ENCODE results near the gene CTTN. TPM values are rescaled to one million over a fixed set of nuclear protein-coding genes. Genes with fewer than 3 reads are reported as not detected.

The CTTN gene
- total and polyA plus RNA-seq, 2 experiments from 2014 or later, result 249 to 268 TPM

DNA sequence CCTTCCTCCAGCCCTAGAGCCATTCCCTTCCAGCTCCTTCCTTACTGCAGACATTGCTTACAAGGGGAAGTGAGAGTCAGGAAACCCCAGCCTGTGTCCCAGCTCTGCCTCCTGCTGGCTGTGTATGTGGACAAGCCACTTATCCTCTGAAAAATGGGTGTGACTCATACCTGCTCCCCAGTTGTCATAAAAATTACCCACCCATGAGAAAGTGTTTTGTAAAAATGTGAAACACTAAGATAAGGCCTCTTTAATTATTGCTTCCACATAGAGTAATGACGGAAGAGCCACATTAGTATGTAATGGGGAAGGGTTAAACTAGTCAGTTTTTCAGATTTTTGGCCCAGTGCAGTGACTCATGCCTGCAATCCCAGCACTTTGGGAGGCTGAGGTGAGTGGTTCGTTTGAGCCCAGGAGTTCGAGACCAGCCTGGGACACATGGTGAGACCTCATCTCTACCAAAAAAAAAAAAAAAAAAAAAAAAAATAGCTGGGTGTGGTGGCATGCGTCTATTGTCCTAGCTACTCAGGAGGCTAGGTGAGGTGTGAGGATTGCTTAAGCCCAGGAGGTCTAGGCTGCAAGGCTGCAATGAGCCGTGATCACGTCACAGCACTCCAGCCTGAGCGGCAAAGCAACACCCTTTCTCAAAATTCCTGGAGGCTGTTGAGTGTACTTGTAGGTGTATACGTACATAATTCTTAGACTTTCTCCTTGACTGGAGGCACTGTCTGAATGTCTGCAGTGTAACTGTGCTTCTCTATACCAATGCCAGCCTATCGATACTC lies 84.9 kb downstream of the CTTN start:
- Histone ChIP-seq H3K79me2 (ENCODE audit: insufficient read depth) (no peaks in the 10 kb centered on the region), H3K4me3 (no peak overlapping the region), H3K27ac (no peak overlapping the region), H3K4me2 (ENCODE audit: unreplicated experiment) (no peak overlapping the region), H4K20me1 (ENCODE audit: insufficient read depth) (no peaks in the 10 kb centered on the region), H3K9me2 (ENCODE audit: insufficient read depth) (no peaks in the 10 kb centered on the region), H3K9ac (no peak overlapping the region), H3F3A (ENCODE audit: insufficient read depth) (no peaks in the 10 kb centered on the region), H3K36me3 (ENCODE audit: low read depth) (no peaks in the 10 kb centered on the region), H3K4me1 (ENCODE audit: insufficient read depth) (no peaks in the 10 kb centered on the region), H3K27me3 (replicated peaks; ENCODE audit: insufficient read depth) (no peaks in the 10 kb centered on the region; the same call in 1 of the 2 replicates), H2AFZ (no peak overlapping the region), H3K9me3 (ENCODE audit: low read depth) (no peaks in the 10 kb centered on the region)
- 72 to 73% methylated on average over 9 of the region's 9 CpGs for WGBS, 2 experiments (ENCODE audit: low coverage in 1 of 2, low lambda C conversion rate in 2 of 2, missing lambda C conversion rate in 2 of 2)
- no peak for TF ChIP-seq EZH2phosphoT487 (IDR thresholded peaks at IDR 0.05; ENCODE audit: insufficient read depth, low read depth)
- no peak for TF ChIP-seq EZH2 (IDR thresholded peaks at IDR 0.05; ENCODE audit: insufficient read depth, poor library complexity, severe bottlenecking)
- DNase-seq, result peak; percentile 58
- in situ Hi-C loops (cut with MboI), result no loop called here

DNA sequence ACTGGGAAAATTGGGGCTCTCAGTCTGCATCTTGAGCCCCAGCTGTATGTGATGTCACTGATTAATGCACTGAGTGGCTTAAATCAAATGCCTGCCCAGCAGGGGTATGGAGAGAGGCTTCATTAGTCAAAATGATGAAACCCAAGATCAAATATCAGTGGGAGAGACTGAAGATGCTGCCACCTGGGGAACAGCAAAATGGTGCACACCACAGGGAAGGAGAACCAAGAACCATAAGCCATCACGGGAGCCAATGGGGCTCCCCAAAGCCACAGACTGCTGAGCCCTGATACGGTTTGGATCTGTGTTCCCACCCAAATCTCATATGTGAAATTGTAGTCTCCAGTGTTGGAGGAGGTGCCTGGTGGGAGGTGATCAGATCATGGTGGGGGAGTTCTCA lies 85.6 kb downstream of the CTTN start:
- 58 to 78% methylated on average over 2 of the region's 2 CpGs for WGBS, 2 experiments (ENCODE audit: low coverage in 1 of 2, low lambda C conversion rate in 2 of 2, missing lambda C conversion rate in 2 of 2)
- no peaks in the 10 kb centered on the region for H3F3A ChIP-seq (ENCODE audit: insufficient read depth)
- H3K36me3 ChIP-seq (ENCODE audit: low read depth), result no peaks in the 10 kb centered on the region
- no peak overlapping the region for H2AFZ ChIP-seq
- no peak overlapping the region for H3K4me2 ChIP-seq (ENCODE audit: unreplicated experiment)
- H3K4me3 ChIP-seq, result no peak overlapping the region
- H3K27ac ChIP-seq, result no peak overlapping the region
- no peak for TF ChIP-seq EZH2phosphoT487 (IDR thresholded peaks at IDR 0.05; ENCODE audit: insufficient read depth, low read depth)
- TF ChIP-seq EZH2 (IDR thresholded peaks at IDR 0.05; ENCODE audit: insufficient read depth, poor library complexity, severe bottlenecking), result no peak
- H3K9me3 ChIP-seq (ENCODE audit: low read depth), result no peaks in the 10 kb centered on the region
- in situ Hi-C loops (cut with MboI), result no loop called here
- DNase-seq, result no peak
- H3K9me2 ChIP-seq (ENCODE audit: insufficient read depth), result no peaks in the 10 kb centered on the region
- H3K79me2 ChIP-seq (ENCODE audit: insufficient read depth), result no peaks in the 10 kb centered on the region
- H3K4me1 ChIP-seq (ENCODE audit: insufficient read depth), result no peaks in the 10 kb centered on the region
- no peak overlapping the region for H3K9ac ChIP-seq
- no peaks in the 10 kb centered on the region; the same call in 1 of the 2 replicates for H3K27me3 ChIP-seq (replicated peaks; ENCODE audit: insufficient read depth)
- H4K20me1 ChIP-seq (ENCODE audit: insufficient read depth), result no peaks in the 10 kb centered on the region

DNA sequence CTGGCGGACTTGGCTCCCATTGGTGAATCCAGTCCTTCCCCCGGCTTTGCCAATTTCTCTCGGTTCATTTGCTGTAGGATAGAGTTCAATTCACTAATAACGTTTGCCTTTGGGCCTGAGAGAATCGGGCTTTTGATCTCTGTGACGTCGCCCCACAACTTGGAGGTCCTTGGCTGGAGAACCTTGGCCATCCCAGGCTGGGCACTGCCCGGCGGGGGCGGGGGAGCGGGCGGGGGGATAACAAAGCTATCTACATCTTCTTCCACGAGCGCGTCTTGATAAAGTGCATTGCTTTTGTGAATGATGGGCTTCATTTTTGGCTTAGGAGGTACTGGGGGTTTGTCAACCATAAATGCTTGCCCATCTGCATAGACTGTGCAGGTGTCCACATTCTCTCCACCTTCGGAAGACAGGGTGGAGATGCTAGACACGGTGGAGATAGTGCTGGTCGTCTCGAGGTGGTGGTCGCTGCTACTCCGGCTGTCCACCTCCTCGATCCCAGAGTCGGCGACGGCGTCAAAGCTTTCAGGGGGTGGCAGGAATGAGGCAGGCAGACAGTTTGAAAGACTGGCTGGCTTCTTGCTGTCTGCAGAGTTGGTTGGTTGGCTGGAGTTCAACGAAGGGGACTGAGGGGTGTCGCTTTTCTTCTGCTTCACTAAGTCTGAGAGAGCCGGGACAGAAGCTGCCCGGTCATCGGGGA lies 87.1 kb downstream of the CTTN start:
- H4K20me1 ChIP-seq (ENCODE audit: insufficient read depth), result no peaks in the 10 kb centered on the region
- in situ Hi-C loops (cut with MboI), result no loop called here
- no peak overlapping the region for H3K4me2 ChIP-seq (ENCODE audit: unreplicated experiment)
- no peak overlapping the region for H2AFZ ChIP-seq
- H3F3A ChIP-seq (ENCODE audit: insufficient read depth), result no peaks in the 10 kb centered on the region
- H3K4me1 ChIP-seq (ENCODE audit: insufficient read depth), result no peaks in the 10 kb centered on the region
- no peaks in the 10 kb centered on the region for H3K79me2 ChIP-seq (ENCODE audit: insufficient read depth)
- DNase-seq, result no peak
- WGBS, 2 experiments (ENCODE audit: low coverage in 1 of 2, low lambda C conversion rate in 2 of 2, missing lambda C conversion rate in 2 of 2), result 80 to 84% methylated on average over 31 of the region's 31 CpGs
- H3K27ac ChIP-seq, result no peak overlapping the region
- no peak for TF ChIP-seq EZH2 (IDR thresholded peaks at IDR 0.05; ENCODE audit: insufficient read depth, poor library complexity, severe bottlenecking)
- TF ChIP-seq EZH2phosphoT487 (IDR thresholded peaks at IDR 0.05; ENCODE audit: insufficient read depth, low read depth), result no peak
- H3K4me3 ChIP-seq, result no peak overlapping the region
- H3K36me3 ChIP-seq (ENCODE audit: low read depth), result no peaks in the 10 kb centered on the region
- no peaks in the 10 kb centered on the region for H3K9me2 ChIP-seq (ENCODE audit: insufficient read depth)
- H3K9ac ChIP-seq, result no peak overlapping the region
- no peaks in the 10 kb centered on the region for H3K9me3 ChIP-seq (ENCODE audit: low read depth)
- H3K27me3 ChIP-seq (replicated peaks; ENCODE audit: insufficient read depth), result no peaks in the 10 kb centered on the region; the same call in 1 of the 2 replicates

DNA sequence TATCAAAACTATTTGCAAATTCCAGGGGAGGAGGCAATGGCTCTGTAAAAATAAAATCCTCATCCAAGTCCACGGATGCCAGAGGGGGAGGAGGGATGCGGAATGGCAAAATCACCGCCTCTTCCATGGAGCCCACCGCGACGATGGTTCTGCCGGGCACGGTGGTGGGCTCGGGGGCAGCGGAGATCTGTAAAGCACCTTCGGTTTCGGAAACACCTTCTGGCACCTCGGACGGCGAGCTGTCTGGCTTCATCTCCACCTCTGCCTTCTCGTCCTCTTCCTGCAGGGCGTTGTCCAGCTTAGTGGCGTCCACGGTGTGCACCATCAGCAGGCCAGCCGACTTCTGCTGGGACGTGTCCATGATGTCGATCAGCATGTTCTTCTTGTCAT lies 87.7 kb downstream of the CTTN start:
- WGBS, 2 experiments (ENCODE audit: low coverage in 1 of 2, low lambda C conversion rate in 2 of 2, missing lambda C conversion rate in 2 of 2), result 80 to 85% methylated on average over 17 to 22 of the region's 22 CpGs
- H3K4me1 ChIP-seq (ENCODE audit: insufficient read depth), result no peaks in the 10 kb centered on the region
- H3K27me3 ChIP-seq (replicated peaks; ENCODE audit: insufficient read depth), result no peaks in the 10 kb centered on the region; the same call in 1 of the 2 replicates
- in situ Hi-C loops (cut with MboI), result no loop called here
- no peak for DNase-seq
- H4K20me1 ChIP-seq (ENCODE audit: insufficient read depth), result no peaks in the 10 kb centered on the region
- no peaks in the 10 kb centered on the region for H3K9me2 ChIP-seq (ENCODE audit: insufficient read depth)
- no peak overlapping the region for H3K9ac ChIP-seq
- H2AFZ ChIP-seq, result no peak overlapping the region
- no peaks in the 10 kb centered on the region for H3K36me3 ChIP-seq (ENCODE audit: low read depth)
- no peak overlapping the region for H3K4me2 ChIP-seq (ENCODE audit: unreplicated experiment)
- no peak overlapping the region for H3K27ac ChIP-seq
- H3F3A ChIP-seq (ENCODE audit: insufficient read depth), result no peaks in the 10 kb centered on the region
- TF ChIP-seq EZH2phosphoT487 (IDR thresholded peaks at IDR 0.05; ENCODE audit: insufficient read depth, low read depth), result no peak
- no peak for TF ChIP-seq EZH2 (IDR thresholded peaks at IDR 0.05; ENCODE audit: insufficient read depth, poor library complexity, severe bottlenecking)
- no peaks in the 10 kb centered on the region for H3K79me2 ChIP-seq (ENCODE audit: insufficient read depth)
- H3K9me3 ChIP-seq (ENCODE audit: low read depth), result no peaks in the 10 kb centered on the region
- no peak overlapping the region for H3K4me3 ChIP-seq

Other genes with a start within 250 kb of the CTTN start
- gene FADD, start 195.2 kb upstream of the CTTN start, total RNA-seq (2014; rRNA removed; shearing (Covaris generic)), result 32.0 and 42.7 TPM in 2 replicates
- gene FADD, start 195.2 kb upstream of the CTTN start, polyA plus RNA-seq (2016; fragmentation: Nextera tagmentation; extraction: Ambion mirVana), result 37.8 and 38.3 TPM in 2 replicates
- gene PPFIA1, start 127.8 kb upstream of the CTTN start, total RNA-seq (2014; rRNA removed; shearing (Covaris generic)), result 30.2 and 36.9 TPM in 2 replicates
- 19.9 and 22.8 TPM in 2 replicates for gene PPFIA1, start 127.8 kb upstream of the CTTN start, polyA plus RNA-seq (2016; fragmentation: Nextera tagmentation; extraction: Ambion mirVana)